COR-L47 (cell line): Measurements from ENCODE around the gene SIX5.
"Not testable (repeated sequence)": the region's sequence is repeated elsewhere in the genome, so short reads cannot be mapped to it uniquely, and the experiment has no call there.

Source experiments
- DNase-seq: peaks from one replicate; lab custom pipeline; 2025; lab: John Stamatoyannopoulos, UW

Gene SIX5

GRCh38 chr19:45768984-45769782, at the start of gene SIX5:
Gene SIX5, minus strand, starts transcription at chr19:45769252. Its CDS starts 408 bp downstream, at chr19:45768844.
- peak; percentile 95 for DNase-seq

- DNase-seq = no peak
Measured at GRCh38 chr19:45817725-45818301, 48.8 kb upstream of the SIX5 start.

- DNase-seq = peak; percentile 78
Measured at GRCh38 chr19:45817010-45817724, 48.1 kb upstream of the SIX5 start.

GRCh38 chr19:45816236-45817009, 47.4 kb upstream of the SIX5 start:
- no peak for DNase-seq

- no peak for DNase-seq
Measured at GRCh38 chr19:45815481-45816216, 46.6 kb upstream of the SIX5 start.

- DNase-seq = no peak
Measured at GRCh38 chr19:45814851-45815480, 45.9 kb upstream of the SIX5 start, which contains the start of gene RSPH6A. Gene RSPH6A, minus strand, starts transcription at chr19:45815308. Its CDS starts 132 bp downstream, at chr19:45815176.

GRCh38 chr19:45814166-45814780, 45.2 kb upstream of the SIX5 start:
- no peak for DNase-seq

- no peak for DNase-seq
Measured at GRCh38 chr19:45812297-45812696, 43.2 kb upstream of the SIX5 start.

GRCh38 chr19:45809643-45810159, 40.6 kb upstream of the SIX5 start:
- peak; percentile 47 for DNase-seq

- DNase-seq = no peak
Measured at GRCh38 chr19:45805719-45806118, 36.7 kb upstream of the SIX5 start.

GRCh38 chr19:45804959-45805230, 35.8 kb upstream of the SIX5 start:
- no peak for DNase-seq

- DNase-seq = no peak
Measured at GRCh38 chr19:45804140-45804958, 35.3 kb upstream of the SIX5 start.

- no peak for DNase-seq
Measured at GRCh38 chr19:45801603-45802175, 32.6 kb upstream of the SIX5 start.

GRCh38 chr19:45800070-45800553, 31.1 kb upstream of the SIX5 start:
- no peak for DNase-seq

GRCh38 chr19:45799541-45799940, 30.5 kb upstream of the SIX5 start:
- DNase-seq = not testable (repeated sequence)

- DNase-seq = peak; percentile 51
Measured at GRCh38 chr19:45798995-45799517, 30.0 kb upstream of the SIX5 start.

- no peak for DNase-seq
Measured at GRCh38 chr19:45794627-45795026, 25.6 kb upstream of the SIX5 start.

GRCh38 chr19:45793876-45794275, 24.8 kb upstream of the SIX5 start:
- no peak for DNase-seq

GRCh38 chr19:45793178-45793564, 24.1 kb upstream of the SIX5 start:
- no peak for DNase-seq
